LHCN-M2 (cell line): Measurements from ENCODE around the gene IL12RB1. TPM values are rescaled to one million over a fixed set of nuclear protein-coding genes. Genes with fewer than 3 reads are reported as not detected.
A peak's percentile ranks its signal among the peaks of the same experiment; 100 is the strongest.
"Not testable (repeated sequence)": the region's sequence is repeated elsewhere in the genome, so short reads cannot be mapped to it uniquely, and the experiment has no call there.

ENCODE experiments used
- DNase-seq: peaks from one replicate; pipeline ENCODE4 v3.0.0-alpha.2; 2012; ENCODE audit warnings: low read depth
- total RNA-seq: library from RNA; depleted of rRNA; stranded (reverse); fragments of >200 nt; gene quantifications from 2 replicates; pipeline ENCODE4 v1.2.3, GENCODE V29; 2014

The IL12RB1 gene
- total RNA-seq, 1 experiment from 2014 or later: not detected

- DNase-seq: no peak
Measured at GRCh38 chr19:18089726-18090125, 3.0 kb upstream of the IL12RB1 start.

GRCh38 chr19:18089096-18089541 lies 2.4 kb upstream of the IL12RB1 start:
- DNase-seq: not testable (repeated sequence)

- no peak for DNase-seq
Measured at GRCh38 chr19:18085702-18086457, 854 bp downstream of the IL12RB1 start.

GRCh38 chr19:18083929-18084684 lies 2.6 kb downstream of the IL12RB1 start:
- no peak for DNase-seq

- DNase-seq: no peak
Measured at GRCh38 chr19:18074192-18074591, 12.5 kb downstream of the IL12RB1 start.

GRCh38 chr19:18073197-18073596 lies 13.5 kb downstream of the IL12RB1 start:
- no peak for DNase-seq

GRCh38 chr19:18072335-18072734 lies 14.4 kb downstream of the IL12RB1 start:
- DNase-seq: no peak

GRCh38 chr19:18070181-18070580 lies 16.6 kb downstream of the IL12RB1 start:
- DNase-seq: no peak

- DNase-seq: no peak
Measured at GRCh38 chr19:18069383-18069782, 17.4 kb downstream of the IL12RB1 start.

GRCh38 chr19:18068395-18068794 lies 18.3 kb downstream of the IL12RB1 start:
- DNase-seq: no peak

- no peak for DNase-seq
Measured at GRCh38 chr19:18065173-18065495, 21.6 kb downstream of the IL12RB1 start.

GRCh38 chr19:18063463-18063862 lies 23.3 kb downstream of the IL12RB1 start:
- no peak for DNase-seq

GRCh38 chr19:18062028-18062427 lies 24.7 kb downstream of the IL12RB1 start:
- no peak for DNase-seq

- DNase-seq: no peak
Measured at GRCh38 chr19:18060472-18060871, 26.3 kb downstream of the IL12RB1 start.

- no peak for DNase-seq
Measured at GRCh38 chr19:18059902-18060301, 26.8 kb downstream of the IL12RB1 start.

GRCh38 chr19:18059297-18059696 lies 27.4 kb downstream of the IL12RB1 start:
- no peak for DNase-seq

- DNase-seq: peak; percentile 64
Measured at GRCh38 chr19:18058208-18059009, 28.3 kb downstream of the IL12RB1 start.

GRCh38 chr19:18057557-18057956 lies 29.2 kb downstream of the IL12RB1 start:
- DNase-seq: no peak

- no peak for DNase-seq
Measured at GRCh38 chr19:18055967-18056366, 30.8 kb downstream of the IL12RB1 start.

- DNase-seq: no peak
Measured at GRCh38 chr19:18053576-18054219, 33.0 kb downstream of the IL12RB1 start.

- no peak for DNase-seq
Measured at GRCh38 chr19:18051887-18052286, 34.8 kb downstream of the IL12RB1 start.

GRCh38 chr19:18049385-18049784 lies 37.3 kb downstream of the IL12RB1 start:
- DNase-seq: no peak
